Brain microvascular endothelial cell (primary cell): ENCODE data around the gene LSM14A.

Experiments
- DNase-seq: peaks from one replicate; pipeline ENCODE4 v3.0.0-alpha.2; 2020
- H3K27ac ChIP-seq: fragments of 250-450 bp; sonication (Bioruptor Pico); 2 replicates; pipeline ENCODE4 v1.5.1; 2020; ENCODE audit warnings: mild to moderate bottlenecking, moderate library complexity
- H3K27me3 ChIP-seq: fragments of 250-450 bp; sonication (Bioruptor Pico); replicated peaks from 2 replicates; pipeline ENCODE4 v1.5.1; 2020; ENCODE audit warnings: mild to moderate bottlenecking
- H3K36me3 ChIP-seq: fragments of 250-450 bp; sonication (Bioruptor Pico); replicated peaks from 2 replicates; pipeline ENCODE4 v1.5.1; 2020; ENCODE audit warnings: mild to moderate bottlenecking
- H3K4me3 ChIP-seq: 2 replicates; pipeline ENCODE4 v1.5.1; 2011; ENCODE audit warnings: low read depth, mild to moderate bottlenecking, control low read depth, low read length, moderate library complexity
- CTCF ChIP-seq: IDR thresholded peaks from 2 replicates; pipeline ENCODE4 v1.5.1; 2011; ENCODE audit warnings: low read depth, mild to moderate bottlenecking, moderate library complexity, low read length, control low read depth, inconsistent platforms; ENCODE audit errors: missing control alignments
- in situ Hi-C: cut with HindIII; loops from 2 replicates; pipeline ENCODE4 v1.10.0; 2017; ENCODE audit warnings: low sequenced_read_pairs, low pct_ligation_motif_present

LSM14A gene

DNA sequence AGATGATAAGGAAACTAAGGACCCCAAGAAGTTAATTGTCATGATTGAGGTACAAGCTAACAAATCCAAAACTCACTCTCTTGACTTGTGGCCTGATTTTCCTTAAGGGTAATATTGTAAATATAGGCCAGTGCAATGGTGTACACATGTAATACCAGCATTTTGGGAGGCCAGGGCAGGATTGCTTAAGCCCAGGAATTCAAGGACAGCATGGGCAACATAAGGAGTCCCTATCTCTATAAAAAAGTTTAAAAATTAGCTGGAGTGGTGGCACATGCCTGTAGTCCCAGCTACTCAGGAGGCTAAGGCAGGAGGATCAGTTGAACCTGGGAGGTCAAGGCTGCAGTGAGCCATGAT lies 53.3 kb downstream of the LSM14A start:
- H3K27ac ChIP-seq, result peak overlapping the region; percentile 26

DNA sequence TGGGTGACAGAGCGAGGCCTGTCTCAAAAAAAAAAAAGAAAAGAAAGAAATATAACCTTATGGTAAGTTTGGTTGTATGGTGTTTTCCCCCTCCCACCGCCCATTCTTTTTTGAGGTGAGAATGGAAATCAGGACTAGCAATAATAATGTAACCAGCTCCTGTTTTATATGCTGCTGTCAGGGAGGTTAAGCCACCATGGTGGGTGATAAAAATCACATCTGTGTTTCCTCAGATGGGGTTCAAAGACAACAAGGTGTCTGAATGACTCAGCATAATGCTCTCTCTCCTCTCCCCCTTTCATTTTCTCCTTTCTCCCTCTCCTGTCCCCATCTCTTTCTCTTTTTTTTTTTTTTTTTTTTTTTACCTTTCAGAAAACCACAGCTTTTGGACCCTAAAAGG lies 53.7 kb downstream of the LSM14A start:
- in situ Hi-C loops, result no loop called here
- no peak for TF ChIP-seq CTCF
- Histone ChIP-seq H3K27ac (no peak overlapping the region), H3K36me3 (peaks cover 64% of the 10 kb centered on the region), H3K27me3 (no peaks in the 10 kb centered on the region), H3K4me3 (no peak overlapping the region)
- no peak for DNase-seq

More for the DNA sequence above, 53.3 kb downstream of the LSM14A start:
- no peak for TF ChIP-seq CTCF
- in situ Hi-C loops, result no loop called here
- no peak for DNase-seq
- Histone ChIP-seq H3K36me3 (peaks cover 62% of the 10 kb centered on the region), H3K27me3 (no peaks in the 10 kb centered on the region), H3K4me3 (no peak overlapping the region)

- Histone ChIP-seq H3K36me3 (peaks cover 42% of the 10 kb centered on the region), H3K4me3 (no peak overlapping the region), H3K27ac (no peak overlapping the region), H3K27me3 (no peaks in the 10 kb centered on the region)
- no peak for DNase-seq
- in situ Hi-C loops, result no loop called here
- TF ChIP-seq CTCF, result no peak
These were observed 56.0 kb downstream of the LSM14A start for GRCh38 chr19:34228347-34228746.

- in situ Hi-C loops, result no loop called here
- DNase-seq, result no peak
- no peak for TF ChIP-seq CTCF
- H3K27me3 ChIP-seq, result no peaks in the 10 kb centered on the region
- H3K27ac ChIP-seq, result no peak overlapping the region
- H3K36me3 ChIP-seq, result peaks cover 39% of the 10 kb centered on the region
- H3K4me3 ChIP-seq, result no peak overlapping the region
These were observed 56.5 kb downstream of the LSM14A start for GRCh38 chr19:34228762-34229161.

GRCh38 chr19:34229721-34230120 lies 57.4 kb downstream of the LSM14A start:
- in situ Hi-C loops, result no loop called here
- H3K4me3 ChIP-seq, result no peak overlapping the region
- no peaks in the 10 kb centered on the region for H3K27me3 ChIP-seq
- TF ChIP-seq CTCF, result no peak
- H3K27ac ChIP-seq, result no peak overlapping the region
- H3K36me3 ChIP-seq, result peaks cover 29% of the 10 kb centered on the region
- DNase-seq, result no peak

GRCh38 chr19:34230820-34231219 lies 58.5 kb downstream of the LSM14A start:
- Histone ChIP-seq H3K4me3 (no peak overlapping the region), H3K27ac (no peak overlapping the region), H3K27me3 (no peaks in the 10 kb centered on the region), H3K36me3 (peaks cover 27% of the 10 kb centered on the region)
- DNase-seq, result no peak
- in situ Hi-C loops, result no loop called here
- no peak for TF ChIP-seq CTCF
